Measurements from ENCODE around the gene KLF3.

KLF3 gene

GRCh38 chr4:38681281-38681991, 17.4 kb downstream of the KLF3 start:
- Histone ChIP-seq H3K4me3 (ENCODE audit: low read depth in 1 of 2, low read length in 1 of 2) (no peak overlapping the region), H3K36me3 (peaks cover 36% of the 10 kb centered on the region), H3K9me3 (no peaks in the 10 kb centered on the region), H3K27ac (no peak overlapping the region), H3K4me1 (ENCODE audit: control insufficient read depth in 1 of 2, insufficient read depth in 1 of 2, low read depth in 1 of 2, low read length in 1 of 2) (no peaks in the 10 kb centered on the region), H3K27me3 (no peaks in the 10 kb centered on the region)
- TF ChIP-seq CTCF (IDR thresholded peaks at IDR 0.05): no peak

- no peak overlapping the region for H3K27ac ChIP-seq
- peaks cover 42% of the 10 kb centered on the region for H3K36me3 ChIP-seq
- no peaks in the 10 kb centered on the region for H3K4me1 ChIP-seq (ENCODE audit: control insufficient read depth in 1 of 2, insufficient read depth in 1 of 2, low read depth in 1 of 2, low read length in 1 of 2)
- H3K9me3 ChIP-seq: no peaks in the 10 kb centered on the region
- TF ChIP-seq CTCF (IDR thresholded peaks at IDR 0.05): no peak
- no peak overlapping the region for H3K4me3 ChIP-seq (ENCODE audit: low read depth in 1 of 2, low read length in 1 of 2)
- no peaks in the 10 kb centered on the region for H3K27me3 ChIP-seq
Observed at GRCh38 chr4:38682336-38682735, 18.3 kb downstream of the KLF3 start.

- no peaks in the 10 kb centered on the region for H3K9me3 ChIP-seq
- H3K4me1 ChIP-seq (ENCODE audit: control insufficient read depth in 1 of 2, insufficient read depth in 1 of 2, low read depth in 1 of 2, low read length in 1 of 2): no peaks in the 10 kb centered on the region
- no peak overlapping the region for H3K4me3 ChIP-seq (ENCODE audit: low read depth in 1 of 2, low read length in 1 of 2)
- TF ChIP-seq CTCF (IDR thresholded peaks at IDR 0.05): no peak
- H3K27me3 ChIP-seq: no peaks in the 10 kb centered on the region
- no peak overlapping the region for H3K27ac ChIP-seq
- peaks cover 48% of the 10 kb centered on the region for H3K36me3 ChIP-seq
Observed at GRCh38 chr4:38683276-38683675, 19.3 kb downstream of the KLF3 start.

- no peaks in the 10 kb centered on the region for H3K4me1 ChIP-seq (ENCODE audit: control insufficient read depth in 1 of 2, insufficient read depth in 1 of 2, low read depth in 1 of 2, low read length in 1 of 2)
- no peak overlapping the region for H3K27ac ChIP-seq
- no peaks in the 10 kb centered on the region for H3K9me3 ChIP-seq
- H3K4me3 ChIP-seq (ENCODE audit: low read depth in 1 of 2, low read length in 1 of 2): no peak overlapping the region
- TF ChIP-seq CTCF (IDR thresholded peaks at IDR 0.05): no peak
- peaks cover 58% of the 10 kb centered on the region for H3K36me3 ChIP-seq
- no peaks in the 10 kb centered on the region for H3K27me3 ChIP-seq
Observed at GRCh38 chr4:38684271-38684670, 20.3 kb downstream of the KLF3 start.

GRCh38 chr4:38684951-38685844, 21.2 kb downstream of the KLF3 start:
- TF ChIP-seq CTCF (IDR thresholded peaks at IDR 0.05): no peak
- no peaks in the 10 kb centered on the region for H3K27me3 ChIP-seq
- H3K4me3 ChIP-seq (ENCODE audit: low read depth in 1 of 2, low read length in 1 of 2): no peak overlapping the region
- H3K4me1 ChIP-seq (ENCODE audit: control insufficient read depth in 1 of 2, insufficient read depth in 1 of 2, low read depth in 1 of 2, low read length in 1 of 2): no peaks in the 10 kb centered on the region
- H3K9me3 ChIP-seq: no peaks in the 10 kb centered on the region
- H3K27ac ChIP-seq: no peak overlapping the region
- H3K36me3 ChIP-seq: peaks cover 67% of the 10 kb centered on the region
